HPDE6-E6E7 (cell line): ENCODE measurements around the gene ATE1.
"Not testable (repeated sequence)": the region's sequence is repeated elsewhere in the genome, so short reads cannot be mapped to it uniquely, and the experiment has no call there.

ENCODE experiments used
- DNase-seq: peaks from one replicate; pipeline ENCODE4 v3.0.0; 2011; ENCODE audit warnings: missing footprints; ENCODE audit errors: extremely low spot score

Gene ATE1

DNA sequence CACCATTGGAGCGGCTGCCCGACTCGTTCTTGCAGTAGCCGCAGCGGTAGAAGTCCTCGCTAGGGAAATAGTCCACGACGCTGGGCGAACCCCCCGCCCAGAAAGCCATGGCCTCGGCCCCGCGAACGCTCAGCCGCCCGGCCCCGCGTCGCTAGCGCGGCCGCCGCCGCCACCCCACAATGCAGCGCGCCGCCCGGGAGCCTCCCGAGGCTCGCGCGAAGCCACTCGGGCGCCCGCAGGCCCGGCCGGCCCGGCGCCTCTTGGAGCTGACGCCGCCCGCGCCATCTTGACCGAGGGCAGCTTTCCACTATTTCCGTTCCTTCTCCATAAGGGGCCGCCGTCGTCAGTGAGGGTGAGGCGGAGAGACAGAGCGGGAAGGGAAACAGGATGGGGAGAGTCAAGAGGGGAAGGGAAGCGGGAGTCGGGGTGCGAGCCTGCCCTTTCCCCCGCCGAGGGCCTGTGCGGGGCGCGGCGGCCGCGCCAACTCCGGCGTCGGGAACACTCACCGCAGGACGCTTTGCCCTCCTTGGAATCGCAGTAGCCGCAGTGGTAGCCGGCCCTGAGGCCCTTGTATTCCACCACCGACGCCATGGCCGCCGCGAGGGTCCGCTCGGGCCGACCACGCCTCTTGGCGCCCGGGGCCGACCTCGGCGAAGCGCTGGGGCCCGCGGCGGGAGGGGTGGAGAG lies at the start of gene ATE1:
Gene ATE1 (minus strand): TSS at position 191 of the 687 bp plus-strand sequence. CDS start 82 bp downstream, at position 109.
- DNase-seq = peak; percentile 79

DNA sequence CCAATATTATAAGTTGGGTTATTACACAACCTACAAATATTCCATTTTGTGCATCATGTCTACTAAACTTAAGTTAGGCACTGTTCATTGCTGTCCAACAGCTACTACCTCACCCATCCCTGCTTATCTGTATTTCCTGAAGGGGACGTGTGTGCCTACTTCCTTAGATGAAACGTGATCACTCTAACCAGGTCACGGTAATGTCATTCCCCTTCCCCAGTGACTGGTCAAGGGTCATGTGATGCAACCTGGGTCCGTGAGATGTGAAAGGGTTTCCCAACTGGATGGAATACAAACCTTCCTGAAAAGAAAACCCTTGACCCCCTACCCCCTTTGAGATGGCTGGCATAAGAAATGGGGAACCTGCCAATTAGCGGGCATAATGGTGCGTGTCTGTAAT lies 48.8 kb upstream of the ATE1 start:
- no peak for DNase-seq

DNA sequence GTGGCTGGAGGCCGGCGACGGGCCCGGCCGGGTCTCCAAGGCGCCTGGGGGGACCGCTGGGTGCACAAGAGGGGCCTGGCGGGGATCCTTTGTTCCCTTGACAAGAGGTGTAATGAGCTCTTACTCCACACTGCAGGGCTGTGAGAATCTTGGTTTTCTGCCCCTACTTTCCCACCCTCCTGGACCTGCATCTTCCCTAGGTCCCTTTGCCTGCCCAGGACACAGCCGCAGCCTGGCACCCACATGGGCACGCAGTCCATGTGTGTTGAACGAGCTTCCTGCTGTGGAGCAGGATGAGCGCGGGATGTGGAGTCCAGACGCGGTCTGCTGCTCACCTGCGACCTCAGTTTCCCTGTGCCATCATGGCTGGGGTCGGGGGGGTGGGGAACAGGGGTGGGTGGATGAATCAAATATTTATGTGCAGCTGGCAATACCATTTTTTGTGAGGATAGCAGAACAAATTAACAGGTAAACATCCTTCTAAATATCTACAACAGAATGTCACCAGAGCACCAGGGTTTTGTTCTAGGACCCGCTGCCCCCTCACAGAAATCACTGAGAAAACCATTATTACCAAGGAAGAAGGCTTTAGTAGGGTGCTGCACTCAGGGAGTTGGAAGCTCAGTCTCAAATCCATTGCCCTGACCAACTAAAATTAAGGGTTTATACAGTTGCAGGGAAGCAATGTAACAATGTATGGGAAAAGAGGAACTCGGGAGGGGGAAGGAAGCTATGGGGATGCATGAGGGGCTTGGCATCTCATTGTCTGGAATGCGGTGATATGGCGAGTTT lies 47.7 kb upstream of the ATE1 start:
- DNase-seq = no peak

DNA sequence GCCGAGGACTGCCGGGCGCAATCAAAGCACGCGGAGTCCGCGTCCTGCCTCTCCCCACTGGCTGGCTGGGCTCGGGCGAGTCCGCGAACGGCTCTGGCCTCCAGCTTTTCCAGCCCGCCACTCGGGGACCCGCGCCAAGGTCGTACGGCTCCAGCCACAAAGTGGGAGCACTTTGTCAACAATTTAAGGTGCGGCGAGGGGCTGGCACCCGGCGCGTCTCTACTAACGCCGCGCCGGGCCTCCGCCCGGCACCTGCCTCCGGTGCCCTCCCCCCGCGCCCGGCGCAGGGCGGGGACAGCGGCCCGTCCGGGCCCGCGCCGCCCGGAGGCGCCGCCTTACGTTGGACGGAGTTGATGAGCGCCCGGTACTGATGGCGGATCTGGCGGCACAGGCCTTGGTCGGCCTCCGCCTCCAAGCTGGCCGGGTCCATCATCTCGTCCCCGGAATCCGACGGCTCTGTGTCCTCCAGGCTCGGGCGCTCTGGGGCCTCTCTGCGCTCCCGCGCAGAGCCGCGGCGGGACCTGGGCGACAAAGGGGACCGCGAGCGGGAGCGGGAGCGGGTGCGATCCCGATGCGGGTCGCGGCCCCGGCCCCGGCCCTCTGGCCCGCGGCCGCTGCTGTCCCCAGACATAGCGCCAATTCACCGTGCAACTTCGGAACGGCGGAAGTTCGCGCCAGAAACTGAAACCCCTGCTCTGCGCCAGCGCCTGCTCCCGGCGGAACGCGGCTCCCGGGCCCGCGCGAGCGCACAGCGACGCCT lies 46.9 kb upstream of the ATE1 start, which contains the start of gene NSMCE4A:
Gene NSMCE4A (minus strand): TSS at position 683 of the 760 bp plus-strand sequence. CDS start 52 bp downstream, at position 631.
- peak; percentile 77 for DNase-seq

DNA sequence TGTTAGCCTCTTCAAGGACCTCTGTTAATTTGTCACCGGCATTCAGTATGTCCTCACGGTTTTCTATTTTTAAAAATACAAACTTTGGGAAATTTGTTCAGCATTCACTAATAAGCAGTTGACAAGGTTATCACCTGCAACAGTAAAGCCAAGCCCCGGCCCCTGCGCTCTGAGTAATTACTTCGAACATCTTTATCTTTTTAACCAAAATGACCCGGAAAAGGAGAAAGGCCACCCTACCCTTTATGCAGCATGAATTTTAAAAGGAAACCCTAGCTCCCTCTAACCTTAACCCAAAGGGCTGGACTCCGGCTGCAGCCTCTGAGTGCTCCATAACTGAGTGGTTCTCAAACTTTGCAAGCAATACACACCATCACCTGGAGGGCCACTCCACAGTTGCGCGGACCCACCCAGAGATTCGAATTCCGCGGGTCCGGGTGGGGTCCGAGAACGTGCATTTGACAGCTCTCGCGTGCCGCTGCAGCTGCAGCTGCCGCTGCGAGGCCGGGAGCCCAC lies 46.2 kb upstream of the ATE1 start:
- no peak for DNase-seq

DNA sequence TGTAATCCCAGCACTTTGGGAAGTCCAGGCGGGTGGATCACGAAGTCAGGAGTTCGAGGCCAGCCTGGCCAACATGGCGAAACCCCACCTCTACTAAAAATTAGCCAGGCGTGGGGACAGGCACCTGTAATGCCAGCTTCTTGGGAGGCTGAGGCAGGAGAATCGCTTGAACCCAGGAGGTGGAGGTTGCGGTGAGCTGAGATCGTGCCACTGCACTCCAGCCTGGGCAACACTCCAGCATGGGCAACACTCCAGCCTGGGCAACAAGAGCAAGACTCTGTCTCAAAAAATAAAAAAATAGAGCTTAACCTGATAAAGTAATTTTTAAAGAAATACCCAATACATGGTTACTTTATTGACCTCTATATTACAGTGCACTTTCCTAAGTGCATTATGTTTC lies 41.3 kb upstream of the ATE1 start:
- not testable (repeated sequence) for DNase-seq

DNA sequence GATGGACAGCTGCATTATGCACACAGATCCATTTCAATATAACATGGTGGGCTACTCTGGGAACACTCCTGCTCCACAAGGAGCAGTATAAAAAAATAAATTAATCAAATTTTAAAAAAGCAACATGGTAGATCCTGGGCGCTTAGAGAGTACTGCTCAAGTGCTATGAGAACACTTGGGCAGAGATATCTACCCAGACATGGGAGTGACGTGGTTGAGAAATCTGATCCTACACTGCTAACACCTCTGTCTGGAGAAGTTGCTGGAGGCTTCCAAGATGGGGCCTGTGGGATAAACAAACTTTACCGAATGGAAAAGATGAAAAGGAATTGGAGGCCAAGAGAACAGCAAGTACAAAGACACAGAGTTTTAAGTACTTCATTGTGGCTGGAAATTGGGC lies 38.2 kb upstream of the ATE1 start:
- no peak for DNase-seq

DNA sequence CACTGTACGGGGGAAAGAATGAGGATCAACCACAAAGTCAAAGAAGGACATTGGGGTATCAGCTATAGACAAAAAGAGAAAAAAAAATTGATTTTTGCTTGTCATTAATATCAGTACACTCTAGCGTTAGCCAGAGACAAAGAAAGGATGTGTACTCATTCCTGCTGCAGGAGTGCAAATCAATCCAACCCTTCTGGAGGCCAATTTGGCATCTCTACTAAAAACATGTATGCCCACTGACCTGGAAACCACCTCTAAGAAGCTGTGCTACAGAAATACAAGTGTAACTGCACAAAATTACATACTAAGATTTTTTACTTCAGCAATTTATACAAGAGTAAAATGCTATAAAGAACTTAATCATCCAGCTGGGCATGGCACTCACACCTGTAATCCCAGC lies 33.6 kb upstream of the ATE1 start:
- no peak for DNase-seq

DNA sequence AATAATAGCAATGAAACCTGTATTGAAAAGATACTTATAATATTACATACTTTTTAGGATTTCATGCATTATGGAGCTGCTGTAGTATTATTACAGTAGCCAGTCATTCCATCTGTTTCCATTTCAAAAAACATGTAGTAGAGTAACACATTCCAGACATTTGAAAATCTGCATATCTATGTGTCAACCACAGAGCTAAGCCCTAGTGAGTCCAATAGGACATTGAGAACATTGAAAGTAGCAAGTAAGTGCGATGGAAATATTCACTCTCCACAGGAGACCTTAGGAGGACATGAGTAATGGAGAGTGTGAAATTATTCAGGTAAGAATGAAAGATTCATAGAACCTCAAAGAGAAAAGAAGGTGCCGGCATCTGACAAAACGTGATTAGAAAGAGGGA lies 31.8 kb upstream of the ATE1 start:
- no peak for DNase-seq

DNA sequence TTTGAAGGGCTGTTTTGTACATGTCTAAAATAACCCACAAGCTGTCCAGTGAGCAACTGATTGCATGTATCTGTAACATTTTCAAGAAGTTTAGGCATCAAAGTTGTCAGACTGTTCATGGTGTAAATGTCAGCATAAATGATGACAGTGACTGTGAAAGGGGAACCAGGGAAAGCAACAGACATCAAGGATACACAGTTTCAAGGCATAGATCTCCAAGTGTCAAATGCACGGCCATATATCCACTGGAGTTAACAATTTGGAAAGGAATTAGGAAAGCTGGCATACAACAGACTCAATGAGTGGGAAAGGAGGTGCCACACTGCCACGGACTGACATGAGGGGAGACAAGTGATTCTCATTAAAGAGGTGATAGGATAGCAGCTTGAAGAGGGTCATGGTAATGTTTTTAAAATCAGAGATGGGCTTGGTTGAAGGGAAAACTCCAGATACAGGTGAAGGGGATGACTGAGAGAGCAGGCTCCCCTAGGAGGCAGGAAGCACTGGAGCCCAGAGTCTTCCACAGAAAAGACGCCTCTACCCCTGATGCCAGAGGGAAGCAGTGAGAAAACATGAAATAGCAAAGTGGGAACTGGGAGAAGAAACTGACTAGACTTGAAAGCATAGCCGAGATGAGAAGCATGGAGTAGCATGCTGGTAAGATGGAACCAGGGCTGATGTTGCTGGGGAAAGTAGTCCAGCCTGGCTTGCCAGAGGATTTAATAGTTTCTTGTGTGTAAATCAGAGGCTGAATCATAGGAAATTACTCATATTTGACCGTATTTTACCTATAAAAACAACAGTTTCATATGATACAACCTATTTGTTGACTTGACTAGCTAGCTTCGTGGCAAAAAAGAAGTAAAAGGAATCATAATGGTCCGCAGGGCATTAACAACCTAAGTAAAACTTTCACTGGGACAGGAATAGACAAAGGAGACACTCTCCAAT lies 28.6 kb upstream of the ATE1 start:
- peak; percentile 55 for DNase-seq

DNA sequence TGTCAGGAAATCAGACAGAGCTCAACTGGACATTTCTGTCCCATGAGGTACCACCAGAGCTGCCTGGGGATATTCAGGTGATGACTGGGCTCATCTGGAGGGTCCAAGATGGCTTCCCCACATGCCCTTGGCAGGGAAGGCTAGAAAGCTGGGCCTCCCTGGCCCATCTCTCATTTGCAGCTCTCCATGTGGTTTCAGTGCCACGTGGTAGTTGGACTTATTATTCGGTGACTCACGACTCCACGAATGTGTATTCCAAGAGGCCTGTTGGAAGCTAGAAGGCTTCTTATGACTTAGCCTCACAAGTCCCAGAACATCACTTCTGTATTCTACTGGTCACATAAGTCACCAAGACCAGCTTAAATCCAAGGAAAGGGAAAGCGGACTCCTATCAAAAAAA lies 24.4 kb upstream of the ATE1 start:
- no peak for DNase-seq

DNA sequence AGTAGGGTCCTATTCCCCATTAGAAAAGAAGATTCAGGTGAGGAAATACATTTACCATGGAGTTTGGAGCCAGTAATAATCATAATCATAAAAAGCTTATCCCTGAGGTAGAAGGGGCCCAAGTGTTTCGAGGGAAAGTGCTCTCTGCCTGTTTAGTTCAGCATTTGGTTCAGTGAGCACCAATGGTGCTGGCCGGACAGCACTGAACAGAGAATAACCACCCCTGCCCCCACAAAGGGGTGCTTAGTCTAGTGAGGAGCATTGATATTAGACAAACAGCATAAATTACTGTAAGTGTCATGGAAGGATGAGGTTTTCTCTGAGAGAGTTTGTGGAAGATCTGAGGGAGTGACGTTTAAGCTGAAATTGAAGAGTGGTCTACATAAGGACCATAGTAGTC lies 21.6 kb upstream of the ATE1 start:
- no peak for DNase-seq

DNA sequence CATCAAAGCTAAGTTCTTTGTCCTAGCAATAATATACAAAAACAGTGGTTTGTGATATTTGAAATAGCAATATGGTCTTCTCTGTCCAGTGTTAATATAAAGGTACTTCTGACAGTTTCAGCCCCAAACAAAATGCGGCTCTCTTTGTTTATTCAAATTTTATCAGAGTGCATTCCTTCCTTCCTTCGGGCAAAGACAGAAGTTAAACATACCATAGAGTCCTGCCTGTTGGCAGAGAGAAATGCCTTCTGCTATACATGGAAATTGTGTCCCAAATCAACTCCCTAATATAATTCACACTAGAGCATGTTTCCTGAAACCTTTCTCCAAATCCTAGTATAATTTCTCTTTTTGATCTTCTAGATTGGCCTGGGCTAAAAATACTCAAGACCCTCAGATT lies 21.2 kb upstream of the ATE1 start:
- no peak for DNase-seq

DNA sequence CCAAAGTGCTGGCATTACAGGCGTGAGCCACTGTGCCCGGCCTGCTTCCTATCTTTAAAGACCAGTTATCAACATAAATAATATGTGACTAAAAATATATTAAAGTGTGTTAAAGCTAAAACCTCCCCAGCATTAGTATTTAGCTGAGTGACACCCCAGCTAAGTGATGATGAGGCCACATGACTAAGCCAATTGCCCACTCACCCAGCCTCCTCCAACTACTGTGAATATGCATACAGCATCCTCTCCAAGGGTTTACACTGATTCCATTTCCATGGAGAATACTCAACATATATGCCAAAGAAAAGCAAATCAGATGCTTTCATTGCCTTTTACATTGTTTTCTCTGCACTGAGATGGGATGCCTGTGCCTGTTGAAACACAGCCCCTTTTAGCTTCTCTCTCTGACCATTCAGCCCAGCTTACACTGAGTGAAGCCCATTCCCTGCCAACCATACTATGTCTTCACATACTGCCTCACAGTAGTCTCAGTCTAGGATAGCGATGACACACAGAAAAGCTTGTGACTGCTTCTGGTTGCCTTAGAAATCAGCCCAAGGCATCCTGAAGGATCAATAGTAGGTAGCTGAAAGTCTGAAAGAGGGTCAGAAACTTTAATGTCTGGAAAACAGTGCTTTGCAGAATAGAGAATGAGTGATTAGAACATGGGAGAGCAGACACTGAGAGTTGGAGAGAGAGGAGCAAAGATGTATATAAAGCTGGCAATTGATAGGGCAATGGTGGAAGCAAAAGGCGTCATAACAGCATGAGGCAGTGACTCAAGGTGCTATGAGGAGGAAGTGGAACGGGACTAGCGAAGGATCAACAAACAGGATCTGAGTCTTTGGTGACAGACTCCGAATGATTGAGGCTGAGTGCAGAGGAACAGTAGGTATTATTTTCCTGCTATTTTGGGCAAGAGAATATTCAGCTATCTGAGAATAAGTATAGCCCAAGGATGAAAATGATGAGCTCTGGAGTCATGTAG lies 19.8 kb upstream of the ATE1 start:
- DNase-seq = no peak

DNA sequence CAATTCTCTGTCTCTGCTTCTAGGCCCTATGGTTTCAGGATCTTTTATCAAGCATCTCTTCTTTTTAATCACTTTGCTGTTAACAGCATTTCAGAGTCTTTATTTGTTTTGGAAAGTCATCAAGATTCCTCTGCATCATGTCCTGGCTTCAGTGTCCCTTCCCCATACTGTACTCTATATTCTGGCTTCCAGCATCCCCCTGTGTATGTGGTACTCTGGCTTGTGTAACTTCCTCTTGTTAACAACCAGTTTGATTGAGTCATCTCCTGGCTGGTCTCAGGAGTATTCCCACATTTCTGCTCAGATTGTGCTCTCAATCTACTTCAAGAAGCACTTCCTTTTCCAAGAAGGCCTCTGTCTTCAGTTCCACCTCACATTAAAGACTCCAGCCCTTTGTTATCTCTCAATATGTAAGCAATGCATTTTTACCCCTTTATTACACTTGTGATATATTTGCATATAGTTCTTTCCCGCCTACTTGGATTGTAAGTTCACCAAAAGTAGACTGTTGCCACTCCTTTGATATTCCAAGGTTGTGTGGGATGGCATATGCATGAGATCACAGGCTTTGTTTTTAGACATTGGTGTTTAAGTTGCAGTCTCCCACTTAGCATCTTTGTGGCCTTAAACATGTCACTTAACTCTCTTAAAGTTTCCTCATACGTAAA lies 15.1 kb upstream of the ATE1 start:
- no peak for DNase-seq

DNA sequence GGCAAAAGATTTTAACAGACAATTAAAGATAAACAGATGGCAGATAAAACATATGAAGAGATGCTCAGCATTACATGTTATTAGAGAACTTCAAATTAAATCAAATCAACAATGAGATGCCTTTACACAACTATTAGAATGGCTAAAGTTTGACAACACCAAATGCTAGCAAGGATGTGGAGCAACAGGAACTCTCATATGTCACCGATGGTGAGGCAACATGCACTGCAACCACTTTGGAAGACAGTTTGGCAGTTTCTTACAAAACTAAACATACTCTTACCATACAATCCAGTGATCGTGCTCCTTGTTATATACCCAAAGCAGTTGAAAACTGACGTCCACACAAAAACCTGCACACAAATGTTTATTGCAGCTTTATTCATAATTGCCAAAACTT lies 13.7 kb upstream of the ATE1 start:
- no peak for DNase-seq

DNA sequence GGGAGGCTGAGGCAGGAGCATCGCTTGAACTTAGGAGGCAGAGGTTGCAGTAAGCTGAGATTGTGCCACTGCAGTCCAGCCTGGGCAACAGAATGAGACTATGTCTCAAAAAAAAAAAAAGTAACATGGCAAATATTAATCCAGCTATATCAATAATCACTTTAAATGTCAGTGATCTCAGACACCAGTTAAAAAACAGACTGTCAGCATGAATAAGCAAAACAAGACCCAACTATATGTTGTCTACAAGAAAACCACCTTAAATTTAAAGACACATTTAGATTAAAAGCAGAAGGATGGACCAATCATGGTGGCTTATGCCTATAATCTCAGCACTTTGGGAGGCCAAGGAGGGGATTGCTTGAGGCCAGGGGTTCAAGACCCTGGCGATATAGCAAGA lies 8.5 kb upstream of the ATE1 start:
- DNase-seq = no peak

DNA sequence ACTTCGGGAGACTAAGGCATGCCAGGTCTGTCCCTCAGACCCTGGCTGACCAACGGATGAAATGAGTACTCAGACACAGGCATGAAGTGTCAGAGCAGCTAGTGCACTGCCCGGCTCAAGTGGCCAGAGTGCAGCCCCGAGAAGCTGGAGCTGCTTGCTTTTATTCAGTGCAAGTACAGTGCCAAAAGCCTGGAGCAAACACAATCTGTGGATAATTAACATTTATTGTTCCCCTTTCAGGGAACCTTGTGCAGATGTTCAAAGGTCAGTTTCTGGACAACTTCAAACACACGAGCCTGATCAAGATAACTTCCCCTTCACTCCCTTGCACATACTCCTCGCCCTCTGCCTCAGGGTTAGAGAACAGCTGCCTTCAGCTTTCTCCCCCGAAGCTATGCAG lies 7.9 kb upstream of the ATE1 start:
- DNase-seq = no peak
